Gastrocnemius medialis (tissue), 4 donors: Measurements from ENCODE around the gene TBCD.

ENCODE experiments used
- POLR2A ChIP-seq, 2 donors: fragments of 450-650 bp; IDR thresholded peaks; one replicate each; pipeline ENCODE4 v1.6.1; 2017; ENCODE audit warnings: antibody characterized with exemption in 2 of 2, mild to moderate bottlenecking in 2 of 2, moderate library complexity in 2 of 2
- TF ChIP-seq, protein P1 (sequence below), 5 experiments: fragments of 450-650 bp in 3 of 5; fragments of 200-600 bp in 2 of 5; sonication (generic) in 2 of 5; IDR thresholded peaks in 4 of 5; conservative IDR thresholded peaks in 1 of 5; 1 replicate in 4 of 5; 2 replicates in 1 of 5; pipeline ENCODE4 v1.5.1; 2016 to 2019; ENCODE audit warnings: antibody characterized with exemption in 5 of 5, mild to moderate bottlenecking in 3 of 5, moderate library complexity in 3 of 5

DNA sequence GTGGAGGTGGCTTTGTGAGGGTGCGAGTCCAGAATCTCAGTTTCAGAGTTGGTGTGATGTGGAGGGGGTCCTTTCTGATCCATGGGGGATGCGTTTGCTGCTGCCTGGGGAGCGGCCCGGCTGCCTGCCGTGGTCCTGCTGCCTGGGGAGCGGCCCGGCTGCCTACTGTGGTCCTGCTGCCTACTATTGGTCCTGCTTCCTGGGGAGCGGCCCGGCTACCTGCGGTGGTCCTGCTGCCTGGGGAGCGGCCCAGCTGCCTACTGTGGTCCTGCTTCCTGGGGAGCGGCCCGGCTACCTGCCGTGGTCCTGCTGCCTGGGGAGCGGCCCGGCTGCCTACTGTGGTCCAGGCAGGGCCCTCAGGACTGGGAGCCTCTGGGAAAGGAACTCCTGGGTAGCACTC is 149.5 kb downstream of the TBCD start:
- TF ChIP-seq, protein P1, sequence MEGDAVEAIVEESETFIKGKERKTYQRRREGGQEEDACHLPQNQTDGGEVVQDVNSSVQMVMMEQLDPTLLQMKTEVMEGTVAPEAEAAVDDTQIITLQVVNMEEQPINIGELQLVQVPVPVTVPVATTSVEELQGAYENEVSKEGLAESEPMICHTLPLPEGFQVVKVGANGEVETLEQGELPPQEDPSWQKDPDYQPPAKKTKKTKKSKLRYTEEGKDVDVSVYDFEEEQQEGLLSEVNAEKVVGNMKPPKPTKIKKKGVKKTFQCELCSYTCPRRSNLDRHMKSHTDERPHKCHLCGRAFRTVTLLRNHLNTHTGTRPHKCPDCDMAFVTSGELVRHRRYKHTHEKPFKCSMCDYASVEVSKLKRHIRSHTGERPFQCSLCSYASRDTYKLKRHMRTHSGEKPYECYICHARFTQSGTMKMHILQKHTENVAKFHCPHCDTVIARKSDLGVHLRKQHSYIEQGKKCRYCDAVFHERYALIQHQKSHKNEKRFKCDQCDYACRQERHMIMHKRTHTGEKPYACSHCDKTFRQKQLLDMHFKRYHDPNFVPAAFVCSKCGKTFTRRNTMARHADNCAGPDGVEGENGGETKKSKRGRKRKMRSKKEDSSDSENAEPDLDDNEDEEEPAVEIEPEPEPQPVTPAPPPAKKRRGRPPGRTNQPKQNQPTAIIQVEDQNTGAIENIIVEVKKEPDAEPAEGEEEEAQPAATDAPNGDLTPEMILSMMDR (IDR thresholded peaks at IDR 0.05 in 4 of 5, conservative IDR thresholded peaks at IDR 0.05 in 1 of 5): no peak
- no peak for TF ChIP-seq POLR2A (IDR thresholded peaks at IDR 0.05)
